Activated T-helper 1 cell treated with anti-CD3 and anti-CD28 coated beads, Interleukin-2, amount 50 U/mL, for 16 hours (primary cell): Measurements from ENCODE around the gene MLF2.
"Not testable (repeated sequence)": the region's sequence is repeated elsewhere in the genome, so short reads cannot be mapped to it uniquely, and the experiment has no call there.

Experiments used
- DNase-seq, 2 donors: peaks; one replicate each; pipeline ENCODE4 v3.0.0-alpha.2; 2020; ENCODE audit warnings: low read depth in 1 of 2, low spot score in 1 of 2

The MLF2 gene

GRCh38 chr12:6735448-6736191 is 17.3 kb downstream of the MLF2 start:
- DNase-seq: no peak

- no peak for DNase-seq
Measured at GRCh38 chr12:6734506-6735387, 18.2 kb downstream of the MLF2 start.

- DNase-seq: no peak
Measured at GRCh38 chr12:6730169-6730568, 22.8 kb downstream of the MLF2 start.

- DNase-seq: no peak
Measured at GRCh38 chr12:6729186-6729585, 23.8 kb downstream of the MLF2 start.

GRCh38 chr12:6725350-6725749 is 27.6 kb downstream of the MLF2 start:
- no peak for DNase-seq

GRCh38 chr12:6724409-6724797 is 28.5 kb downstream of the MLF2 start:
- no peak for DNase-seq

GRCh38 chr12:6723607-6724408 is 29.1 kb downstream of the MLF2 start, which contains the start of gene COPS7A:
Gene COPS7A (plus strand): TSS chr12:6724046. CDS start chr12:6724657, 611 bp downstream.
- DNase-seq: peak; percentile 88 to 90

- no peak for DNase-seq
Measured at GRCh38 chr12:6722863-6723262, 30.1 kb downstream of the MLF2 start.

- DNase-seq: no peak
Measured at GRCh38 chr12:6716874-6717437, 36.0 kb downstream of the MLF2 start.

- not testable (repeated sequence) for DNase-seq
Measured at GRCh38 chr12:6716031-6716873, 36.7 kb downstream of the MLF2 start.

GRCh38 chr12:6708960-6709394 is 44.0 kb downstream of the MLF2 start:
- no peak for DNase-seq

GRCh38 chr12:6708351-6708750 is 44.6 kb downstream of the MLF2 start:
- DNase-seq: not testable (repeated sequence)

GRCh38 chr12:6703631-6704030 is 49.3 kb downstream of the MLF2 start:
- DNase-seq: no peak

GRCh38 chr12:6701078-6701768 is 51.7 kb downstream of the MLF2 start:
- no peak for DNase-seq

GRCh38 chr12:6700646-6701051 is 52.3 kb downstream of the MLF2 start, which contains the start of gene PIANP:
Gene PIANP (minus strand): TSS chr12:6700815. CDS start chr12:6698061, 2,754 bp downstream.
- peak; percentile 17 to 29 for DNase-seq

- DNase-seq: peak in 1 of 2 donors; percentile 3
Measured at GRCh38 chr12:6699989-6700645, 52.8 kb downstream of the MLF2 start.

- no peak for DNase-seq
Measured at GRCh38 chr12:6699259-6699988, 53.5 kb downstream of the MLF2 start.
